Measurements from ENCODE around the gene HEY2.

- TF ChIP-seq POLR2AphosphoS5 (IDR thresholded peaks at IDR 0.05; ENCODE audit: borderline replicate concordance, low read depth, low read length) (no peak), EZH2 (IDR thresholded peaks at IDR 0.05) (no peak)
These were observed 6.8 kb upstream of the HEY2 start for GRCh38 chr6:125742464-125743120.
